Upper lobe of left lung (tissue), 6 donors: ENCODE data around the gene PNCK. TPM values are rescaled to one million over a fixed set of nuclear protein-coding genes. Genes with fewer than 3 reads are reported as not detected.
A peak's percentile ranks its signal among the peaks of the same experiment; 100 is the strongest.
"Not testable (repeated sequence)": the region's sequence is repeated elsewhere in the genome, so short reads cannot be mapped to it uniquely, and the experiment has no call there.

Source experiments
- ATAC-seq, 2 donors: fragments of 200-7000 bp; cut with Tn5 transposase; one replicate each; pipeline ENCODE4 v1.9.1; 2022; ENCODE audit warnings: mild to moderate bottlenecking in 2 of 2, moderate library complexity in 2 of 2; ENCODE audit not compliant: low FRiP score in 2 of 2
- DNase-seq, 2 donors: peaks; one replicate each; pipeline ENCODE4 v3.0.0-alpha.2; 2019 to 2020
- H3K27ac ChIP-seq, 4 donors: fragments of 200-600 bp; sonication (generic); one replicate each; pipeline ENCODE4 v1.5.1; 2016 to 2019
- H3K27me3 ChIP-seq, 4 donors: fragments of 200-600 bp; sonication (generic); one replicate each; pipeline ENCODE4 v1.5.1; 2017 to 2019
- H3K36me3 ChIP-seq, 4 donors: fragments of 200-600 bp; sonication (generic); one replicate each; pipeline ENCODE4 v1.5.1; 2016 to 2019
- H3K4me1 ChIP-seq, 4 donors: fragments of 200-600 bp; sonication (generic); one replicate each; pipeline ENCODE4 v1.5.1; 2018 to 2019
- H3K4me3 ChIP-seq, 4 donors: fragments of 200-600 bp; sonication (generic); one replicate each; pipeline ENCODE4 v1.5.1; 2017 to 2019; ENCODE audit warnings: mild to moderate bottlenecking in 2 of 4, moderate library complexity in 1 of 4
- H3K9me3 ChIP-seq, 4 donors: fragments of 200-600 bp; sonication (generic); one replicate each; pipeline ENCODE4 v1.5.1; 2018 to 2019
- EP300 ChIP-seq, 4 donors: sonication (generic); formaldehyde crosslinking; IDR thresholded peaks; one replicate each; pipeline ENCODE4 v1.5.1; 2017; ENCODE audit warnings: antibody characterized with exemption in 4 of 4, control low read depth in 2 of 4
- POLR2A ChIP-seq, 4 donors: fragments of 450-650 bp; IDR thresholded peaks; one replicate each; pipeline ENCODE4 v1.5.1; 2016 to 2017; ENCODE audit warnings: antibody characterized with exemption in 4 of 4, mild to moderate bottlenecking in 2 of 4
- POLR2AphosphoS5 ChIP-seq, 2 donors: sonication (generic); formaldehyde crosslinking; IDR thresholded peaks; one replicate each; pipeline ENCODE4 v1.5.1; 2017; ENCODE audit warnings: antibody characterized with exemption in 2 of 2
- WGBS, 2 donors: methylation state at CpG; one replicate each; pipeline ENCODE4 v1.1.5; 2017 to 2018; 5-methylcytosine and 5-hydroxymethylcytosine counted together
- total RNA-seq, 6 donors: library from RNA; depleted of rRNA in 4 of 6; stranded (reverse); fragments of >200 nt in 4 of 6; gene quantifications; one replicate each; pipeline versions ENCODE4 v1.1.0 to v1.2.1, GENCODE V29; 2016 to 2021
- TF ChIP-seq, protein P1 (sequence below), 6 experiments: fragments of 450-650 bp in 4 of 6; fragments of 200-600 bp in 2 of 6; sonication (generic) in 2 of 6; IDR thresholded peaks; one replicate each; pipeline ENCODE4 v1.5.1; 2016 to 2019; ENCODE audit warnings: antibody characterized with exemption in 6 of 6
- donor health status: DM: no; HTN: no; CAD: no; lungs with moderate emphysema.
- donor health status: DM: no; HTN: yes; CAD: no; lungs with severe emphysema.

PNCK gene
- total RNA-seq, 6 donors from 2014 or later = 0.47 to 5.2 TPM; not detected in 4

DNA sequence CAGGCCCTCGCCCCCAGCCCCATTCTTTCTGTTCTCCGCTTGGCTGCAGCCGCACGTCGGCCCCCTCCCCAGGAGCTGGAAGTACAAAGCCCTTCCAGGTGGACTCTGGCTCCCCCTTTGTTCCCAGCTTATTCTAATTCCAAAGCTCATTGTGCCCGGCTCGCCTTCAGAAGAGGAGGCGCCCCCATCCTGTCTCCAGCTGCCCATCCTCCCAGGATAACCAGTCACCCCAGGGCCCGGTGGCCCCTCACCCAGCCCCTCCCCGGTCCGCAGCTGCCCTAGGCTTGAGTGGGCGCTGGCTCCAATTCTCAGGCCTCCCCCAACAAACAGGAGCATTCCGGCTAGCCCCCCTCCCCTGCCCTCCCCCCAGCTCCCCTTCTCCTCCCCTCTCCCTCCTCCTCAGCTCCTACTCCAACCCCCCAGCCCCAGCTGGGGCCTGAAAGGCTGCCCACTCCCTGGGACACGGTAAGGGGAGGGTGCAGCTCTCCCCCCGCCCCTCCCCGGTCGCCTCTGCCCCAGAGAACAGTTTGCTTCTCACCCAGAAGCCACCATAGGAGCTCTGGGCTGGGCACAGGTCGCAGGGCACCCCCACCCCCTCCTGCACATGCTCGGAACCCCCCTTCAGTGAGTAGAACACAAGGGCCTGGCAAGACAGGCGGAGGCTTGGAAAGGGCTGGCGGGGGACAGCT, 11.0 kb upstream of the PNCK start:
- H3K9me3 ChIP-seq = peaks cover 0 to 9% (median 0%) of the 10 kb centered on the region in 4 donors
- H3K4me1 ChIP-seq = peaks cover 0 to 15% (median 2%) of the 10 kb centered on the region in 4 donors
- DNase-seq (peak in 1 of 2 donors; percentile 29), ATAC-seq (no peak)
- no peak overlapping the region for H3K4me3 ChIP-seq
- TF ChIP-seq, protein P1, sequence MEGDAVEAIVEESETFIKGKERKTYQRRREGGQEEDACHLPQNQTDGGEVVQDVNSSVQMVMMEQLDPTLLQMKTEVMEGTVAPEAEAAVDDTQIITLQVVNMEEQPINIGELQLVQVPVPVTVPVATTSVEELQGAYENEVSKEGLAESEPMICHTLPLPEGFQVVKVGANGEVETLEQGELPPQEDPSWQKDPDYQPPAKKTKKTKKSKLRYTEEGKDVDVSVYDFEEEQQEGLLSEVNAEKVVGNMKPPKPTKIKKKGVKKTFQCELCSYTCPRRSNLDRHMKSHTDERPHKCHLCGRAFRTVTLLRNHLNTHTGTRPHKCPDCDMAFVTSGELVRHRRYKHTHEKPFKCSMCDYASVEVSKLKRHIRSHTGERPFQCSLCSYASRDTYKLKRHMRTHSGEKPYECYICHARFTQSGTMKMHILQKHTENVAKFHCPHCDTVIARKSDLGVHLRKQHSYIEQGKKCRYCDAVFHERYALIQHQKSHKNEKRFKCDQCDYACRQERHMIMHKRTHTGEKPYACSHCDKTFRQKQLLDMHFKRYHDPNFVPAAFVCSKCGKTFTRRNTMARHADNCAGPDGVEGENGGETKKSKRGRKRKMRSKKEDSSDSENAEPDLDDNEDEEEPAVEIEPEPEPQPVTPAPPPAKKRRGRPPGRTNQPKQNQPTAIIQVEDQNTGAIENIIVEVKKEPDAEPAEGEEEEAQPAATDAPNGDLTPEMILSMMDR (IDR thresholded peaks at IDR 0.05) = no peak
- TF ChIP-seq EP300 (IDR thresholded peaks at IDR 0.05) (no peak), POLR2AphosphoS5 (IDR thresholded peaks at IDR 0.05) (no peak), POLR2A (IDR thresholded peaks at IDR 0.05) (no peak)
- H3K36me3 ChIP-seq = no peaks in the 10 kb centered on the region
- H3K27me3 ChIP-seq = no peaks in the 10 kb centered on the region
- 45 to 51% methylated on average over 4 to 21 of the region's 21 CpGs for WGBS, 2 donors
- H3K27ac ChIP-seq = no peak overlapping the region

DNA sequence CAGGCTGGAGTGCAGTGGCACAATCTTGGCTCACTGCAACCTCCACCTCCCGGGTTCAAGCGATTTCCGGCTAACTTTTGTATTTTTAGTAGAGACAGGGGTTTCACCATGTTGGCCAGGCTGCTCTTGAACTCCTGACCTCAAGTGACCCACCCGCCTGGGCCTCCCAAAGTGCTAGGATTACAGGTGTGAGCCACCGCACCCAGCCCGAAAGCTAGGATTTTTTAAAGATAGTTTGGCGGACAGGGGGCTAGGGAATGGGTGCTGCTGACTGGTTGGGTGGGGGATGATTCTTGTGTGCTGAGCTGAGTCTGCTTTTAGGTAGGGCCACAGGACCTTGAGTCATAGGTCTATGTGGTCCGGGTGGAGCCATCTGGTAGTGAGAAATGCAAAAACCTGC, 9.9 kb upstream of the PNCK start:
- not testable (repeated sequence) for H3K4me1 ChIP-seq, H3K27me3 ChIP-seq, H3K4me3 ChIP-seq, H3K9me3 ChIP-seq, H3K36me3 ChIP-seq, DNase-seq, ATAC-seq, H3K27ac ChIP-seq
- 93 to 96% methylated on average over 5 to 8 of the region's 8 CpGs for WGBS, 2 donors

DNA sequence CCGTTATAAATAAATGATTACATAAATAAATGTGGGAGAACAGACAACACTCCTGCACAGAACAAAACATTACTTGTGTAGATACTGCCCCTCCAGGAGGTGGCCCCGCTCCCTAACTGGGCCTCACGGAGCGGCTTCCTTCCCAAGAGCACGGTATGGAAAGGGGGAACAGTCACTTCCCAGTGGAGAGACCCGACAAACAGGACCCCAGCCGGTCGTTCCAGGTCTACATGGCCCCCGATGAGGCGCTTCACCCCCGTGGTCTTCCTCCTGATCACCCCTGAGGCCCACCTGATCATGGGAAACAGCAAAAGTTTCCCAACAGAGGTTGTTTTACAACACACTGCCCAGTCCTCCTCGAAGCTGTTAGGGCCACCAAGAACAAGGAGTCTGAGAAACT, 7.6 kb upstream of the PNCK start:
- no peak for ATAC-seq
- H3K9me3 ChIP-seq = peaks cover 0 to 9% (median 0%) of the 10 kb centered on the region in 4 donors
- no peaks in the 10 kb centered on the region for H3K27me3 ChIP-seq
- WGBS, 2 donors = 72 to 81% methylated on average over 7 to 12 of the region's 12 CpGs
- no peak for DNase-seq
- TF ChIP-seq, protein P1 (IDR thresholded peaks at IDR 0.05) = no peak
- TF ChIP-seq POLR2A (IDR thresholded peaks at IDR 0.05) (no peak), EP300 (IDR thresholded peaks at IDR 0.05) (no peak), POLR2AphosphoS5 (IDR thresholded peaks at IDR 0.05) (no peak)
- no peaks in the 10 kb centered on the region for H3K36me3 ChIP-seq
- no peaks in the 10 kb centered on the region for H3K4me1 ChIP-seq
- no peak overlapping the region for H3K27ac ChIP-seq
- H3K4me3 ChIP-seq = no peak overlapping the region

DNA sequence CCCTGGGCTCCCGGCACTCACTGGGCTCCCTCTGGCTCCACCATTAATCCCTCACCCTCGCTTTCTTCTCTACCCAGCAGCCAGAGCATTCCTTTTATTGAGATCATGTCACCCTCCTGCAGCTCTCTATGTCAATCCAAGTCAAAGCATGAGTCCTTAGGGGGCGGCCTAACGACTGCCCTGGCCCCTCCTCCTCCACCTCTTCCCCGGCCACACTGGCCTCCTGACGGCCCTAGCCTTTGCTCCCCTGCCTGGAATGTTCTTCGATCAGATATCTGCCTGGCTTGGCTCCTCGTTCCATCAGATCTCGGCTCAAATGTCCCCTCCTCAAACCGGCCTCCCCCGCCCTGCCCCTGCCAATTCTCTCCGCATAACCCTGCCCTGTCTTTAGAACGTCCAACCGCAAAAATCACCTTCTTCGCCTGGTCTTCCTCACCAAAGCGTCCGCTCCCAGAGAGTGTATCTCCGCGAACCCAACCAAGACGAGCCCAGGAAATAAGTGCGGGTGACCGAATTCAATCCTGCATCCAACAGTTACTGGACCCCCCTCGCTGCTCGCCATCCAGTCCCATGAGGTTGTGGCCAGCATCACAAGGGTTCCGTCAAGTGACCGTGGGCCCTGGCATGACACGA, 722 bp upstream of the PNCK start:
- Histone ChIP-seq H3K4me3 (no peak overlapping the region), H3K27me3 (peaks cover 0 to 15% (median 0%) of the 10 kb centered on the region in 4 donors), H3K27ac (no peak overlapping the region), H3K4me1 (peaks cover 0 to 6% (median 0%) of the 10 kb centered on the region in 4 donors), H3K9me3 (no peaks in the 10 kb centered on the region), H3K36me3 (no peaks in the 10 kb centered on the region)
- 53 to 75% methylated on average over 19 to 27 of the region's 27 CpGs for WGBS, 2 donors
- DNase-seq (no peak), ATAC-seq (no peak)
- no peak for TF ChIP-seq POLR2AphosphoS5 (IDR thresholded peaks at IDR 0.05)
- TF ChIP-seq, protein P1 (IDR thresholded peaks at IDR 0.05) = no peak
- no peak for TF ChIP-seq EP300 (IDR thresholded peaks at IDR 0.05)

DNA sequence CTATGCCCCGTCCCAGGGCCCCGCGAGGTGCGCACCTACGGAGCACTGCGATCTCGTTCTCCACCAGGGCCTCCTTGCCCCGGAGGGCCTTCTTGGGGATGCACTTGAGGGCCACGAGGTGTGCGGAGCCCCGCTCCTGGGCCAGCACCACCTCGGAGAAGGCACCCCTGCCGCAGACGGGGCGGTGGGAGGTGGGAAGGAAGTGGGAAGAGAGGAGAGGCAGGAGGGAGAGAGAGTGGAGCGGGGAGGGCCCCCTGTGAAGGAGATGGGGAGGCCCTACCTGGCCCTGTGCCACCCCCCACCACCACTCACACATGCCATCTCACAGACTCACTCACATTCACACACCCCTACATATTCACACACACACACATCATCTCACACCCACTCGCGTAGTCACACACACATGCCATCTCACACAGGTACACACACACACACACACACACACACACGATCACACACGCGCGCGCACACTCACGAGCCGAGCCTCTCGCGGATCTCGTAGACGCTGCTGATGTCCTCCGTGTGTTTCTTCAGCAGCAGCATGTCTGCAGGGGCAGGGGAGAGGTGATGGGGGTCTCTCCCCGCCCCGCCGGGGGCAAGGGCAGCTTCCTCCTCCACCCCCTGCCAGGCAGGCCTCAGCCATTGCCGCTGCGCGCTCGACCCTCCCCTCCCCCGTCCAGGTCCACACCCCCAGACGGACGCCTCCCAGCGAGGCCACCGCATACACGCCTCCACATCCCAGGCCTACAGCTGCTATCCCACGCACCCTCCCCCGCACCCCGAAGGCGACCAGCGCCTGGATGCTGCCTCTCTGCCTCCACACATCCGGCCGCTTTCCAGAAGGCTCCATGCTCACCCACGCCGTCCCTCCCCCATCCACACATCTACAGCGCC, 834 bp downstream of the PNCK start:
- 53 to 73% methylated on average over 21 to 32 of the region's 53 CpGs for WGBS, 2 donors
- Histone ChIP-seq H3K4me1 (peaks cover 0 to 6% (median 0%) of the 10 kb centered on the region in 4 donors), H3K27me3 (peaks cover 0 to 15% (median 0%) of the 10 kb centered on the region in 4 donors), H3K27ac (no peak overlapping the region), H3K4me3 (no peak overlapping the region), H3K36me3 (no peaks in the 10 kb centered on the region), H3K9me3 (no peaks in the 10 kb centered on the region)
- TF ChIP-seq, protein P1 (IDR thresholded peaks at IDR 0.05) = no peak
- no peak for TF ChIP-seq POLR2A (IDR thresholded peaks at IDR 0.05)
- TF ChIP-seq EP300 (IDR thresholded peaks at IDR 0.05) = no peak
- no peak for TF ChIP-seq POLR2AphosphoS5 (IDR thresholded peaks at IDR 0.05)
- ATAC-seq = no peak
- peak in 1 of 2 donors; percentile 51 for DNase-seq
